ACHN (cell line): ENCODE measurements around the gene C1R.
"Not testable (repeated sequence)": the region's sequence is repeated elsewhere in the genome, so short reads cannot be mapped to it uniquely, and the experiment has no call there.

ENCODE experiments used
- DNase-seq: peaks from one replicate; pipeline ENCODE4 v3.0.0-alpha.2; 2015
- in situ Hi-C: cut with HindIII; loops from 2 replicates; pipeline ENCODE4 v1.10.0; 2017; ENCODE audit warnings: low sequenced_read_pairs, low pct_ligation_motif_present, low pct_unique_long_range_greater_than_20kb

The C1R gene

DNA sequence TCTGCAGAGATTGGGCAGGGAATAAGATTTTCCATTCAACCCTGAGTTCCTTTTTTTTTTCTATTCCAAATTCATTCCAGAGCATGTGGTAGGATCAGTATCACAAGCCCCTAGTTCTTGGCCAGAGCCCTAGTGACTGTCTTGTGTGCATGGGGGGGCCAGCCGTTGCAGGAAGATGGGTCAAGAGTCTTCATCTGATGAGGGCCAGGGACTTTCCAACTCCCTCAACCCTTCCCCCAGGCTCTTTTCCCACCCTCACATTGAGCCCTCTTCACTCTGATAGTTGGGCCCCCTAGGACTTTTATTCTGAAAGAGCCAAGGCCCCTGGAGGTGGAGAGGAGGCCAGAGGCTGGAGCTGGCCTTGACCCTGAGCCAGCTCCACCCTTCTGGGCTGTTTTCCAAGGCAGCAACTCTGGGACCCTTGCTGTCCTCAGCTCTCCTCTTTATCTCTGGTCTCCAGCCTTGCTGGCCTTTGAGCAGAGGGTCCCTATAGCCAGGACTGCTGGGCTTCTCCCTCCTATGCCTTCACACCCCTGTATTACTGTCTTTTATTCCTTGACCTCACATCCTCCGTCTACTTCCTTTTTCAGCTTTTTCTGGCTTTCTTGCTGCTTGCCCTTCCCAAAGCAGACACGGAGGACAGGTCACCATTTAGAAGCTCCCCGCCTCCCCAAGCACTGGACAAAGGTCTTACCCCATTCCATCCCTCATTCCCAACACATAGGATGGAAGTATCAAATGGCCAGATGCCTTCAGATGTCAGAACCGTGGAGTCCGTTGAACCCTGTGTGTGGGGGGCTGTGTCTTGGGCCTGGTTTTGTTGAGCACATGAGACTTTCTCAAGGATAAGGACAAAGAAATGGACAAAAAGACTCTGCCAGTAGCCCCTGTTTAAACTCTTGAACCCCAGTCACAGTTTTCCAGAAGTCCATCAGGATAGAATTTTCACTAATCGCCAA is 30.8 kb upstream of the C1R start:
- in situ Hi-C loops, result no loop called here
- no peak for DNase-seq

DNA sequence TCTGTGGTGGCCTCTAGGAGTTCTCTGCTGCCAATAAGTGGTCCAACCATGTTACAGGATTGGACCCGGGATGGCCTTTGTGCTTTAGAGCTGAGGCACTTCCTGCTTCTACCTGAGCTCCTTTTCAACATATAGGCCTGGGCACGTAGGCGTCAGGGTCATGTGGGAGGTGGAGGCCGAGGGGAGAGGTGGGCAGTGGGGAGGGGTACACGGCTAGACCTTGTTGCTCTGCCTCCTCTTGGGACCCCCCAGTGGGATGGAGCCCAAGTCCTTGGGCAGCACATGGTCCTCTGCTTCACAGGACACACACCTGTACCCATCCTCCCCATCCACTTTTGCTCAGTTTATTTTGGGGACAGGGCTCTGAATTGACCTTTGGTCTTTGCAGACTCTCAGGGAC is 29.1 kb upstream of the C1R start:
- no peak for DNase-seq
- in situ Hi-C loops, result no loop called here

DNA sequence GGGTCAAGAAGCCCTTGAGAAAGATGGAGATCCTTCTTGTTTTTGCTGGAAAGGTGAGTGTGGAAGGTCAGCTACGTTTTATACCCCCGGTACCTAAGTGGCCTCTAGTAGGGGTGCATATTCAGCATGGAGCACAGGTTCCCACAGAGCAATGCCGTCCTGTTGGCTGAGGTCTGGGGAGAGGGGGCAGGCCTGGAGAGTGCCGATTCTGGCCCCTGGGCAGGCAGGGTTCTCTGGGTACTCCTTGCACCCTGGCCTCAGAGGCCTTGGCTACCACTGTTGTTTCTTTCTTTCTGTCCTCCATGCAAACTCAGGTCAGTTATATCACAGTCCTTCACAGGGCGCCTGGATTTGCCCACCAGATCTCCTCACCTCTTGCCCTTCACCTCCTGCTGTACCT is 27.9 kb upstream of the C1R start:
- in situ Hi-C loops, result no loop called here
- DNase-seq, result no peak

DNA sequence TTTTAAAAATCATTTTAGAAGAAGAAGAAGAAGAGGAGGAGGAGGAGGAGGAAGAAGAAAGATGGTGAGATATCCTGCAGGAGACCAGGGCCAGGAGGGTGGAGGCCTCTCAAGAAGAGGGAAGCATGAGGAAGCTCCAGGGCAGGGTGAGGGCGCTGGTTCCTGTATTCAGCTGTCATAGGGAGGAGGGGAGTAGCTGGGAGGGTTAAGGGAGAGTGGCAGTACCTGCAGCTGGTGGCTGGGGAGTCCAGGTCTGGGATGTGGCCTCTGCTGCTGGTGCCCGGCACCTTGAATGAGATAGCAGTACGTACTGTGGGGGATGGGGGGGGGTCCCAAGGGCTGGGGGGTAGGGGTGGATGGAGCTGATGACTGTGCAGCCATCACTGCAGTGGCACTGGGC is 26.6 kb upstream of the C1R start:
- in situ Hi-C loops, result no loop called here
- DNase-seq, result no peak

DNA sequence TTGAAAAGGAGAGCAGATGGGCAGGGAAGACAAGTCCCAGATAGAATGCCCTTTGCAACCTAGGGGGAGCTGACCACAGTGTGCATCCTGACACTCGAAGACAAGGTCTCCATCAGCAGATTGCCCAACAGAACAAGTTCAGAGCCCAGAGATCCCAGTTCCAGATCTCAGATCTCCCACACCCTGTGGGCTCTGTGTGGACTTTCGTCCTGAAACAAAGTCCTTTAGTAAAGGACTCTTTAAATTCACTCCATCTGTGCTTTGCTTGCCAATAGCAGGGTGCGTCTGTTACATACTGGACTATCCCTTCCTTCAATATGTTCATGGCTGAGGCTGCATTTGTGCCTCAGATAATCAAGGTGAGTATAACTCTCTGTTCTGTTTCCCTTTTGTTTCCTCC is 25.4 kb upstream of the C1R start:
- in situ Hi-C loops, result no loop called here
- DNase-seq, result no peak

DNA sequence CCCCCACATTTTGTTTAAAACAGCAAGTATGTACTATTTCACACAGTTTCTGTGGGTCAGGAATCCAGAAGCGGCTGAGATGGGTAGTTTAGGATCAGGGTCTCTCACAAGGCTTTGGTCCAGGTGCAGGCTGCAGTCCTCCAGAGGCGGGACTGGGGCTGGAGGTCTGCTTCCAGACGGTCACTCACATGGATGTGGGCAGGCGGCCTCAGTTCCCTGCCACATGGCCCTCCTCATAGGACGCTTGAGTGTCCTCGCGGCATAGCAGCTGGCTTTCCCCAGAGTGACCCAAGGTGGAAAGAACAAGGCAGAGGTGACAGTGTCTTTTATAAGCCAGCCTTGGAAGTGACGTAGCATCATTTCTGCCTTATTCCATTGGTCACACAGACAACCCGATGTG is 24.7 kb upstream of the C1R start:
- DNase-seq, result no peak
- in situ Hi-C loops, result no loop called here

DNA sequence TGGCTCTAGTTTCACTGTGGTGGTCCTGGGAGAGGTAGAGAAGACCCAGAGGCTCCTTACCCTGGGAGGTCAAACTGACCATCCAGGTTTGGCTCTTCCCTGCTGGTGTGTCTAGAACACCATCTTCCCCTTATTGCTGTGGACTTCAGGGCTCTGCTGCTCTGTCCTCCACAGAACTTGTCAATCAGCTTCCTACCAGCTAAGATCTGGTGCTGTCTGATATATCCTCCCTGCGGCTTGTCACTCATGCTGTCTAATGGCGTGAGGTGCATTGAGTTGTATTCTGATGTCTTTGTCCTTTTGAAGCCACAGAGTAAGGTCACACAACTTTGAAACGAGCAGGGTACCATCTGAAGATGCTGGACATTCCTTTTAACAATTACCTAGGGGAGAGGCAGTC is 24.0 kb upstream of the C1R start:
- DNase-seq, result no peak
- in situ Hi-C loops, result no loop called here

DNA sequence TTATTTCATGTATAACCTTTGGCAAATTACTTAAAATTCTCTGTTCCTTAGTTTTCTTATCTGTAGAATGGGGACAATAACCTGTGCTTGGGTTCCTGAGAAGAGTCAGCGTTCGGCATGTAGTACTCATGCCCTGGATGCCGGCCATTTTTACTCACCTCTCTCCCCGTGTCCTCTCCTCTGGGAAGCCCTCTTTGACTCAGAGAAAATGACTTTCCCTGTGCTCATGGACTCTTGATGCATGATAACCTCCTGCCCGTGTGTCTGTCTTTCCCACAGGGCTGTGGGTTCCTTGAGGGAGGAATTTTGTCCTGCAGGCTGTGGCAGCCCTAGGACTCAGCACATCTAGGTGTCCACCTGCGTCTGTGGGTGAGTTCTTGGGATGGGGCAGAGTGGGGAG is 22.6 kb upstream of the C1R start:
- in situ Hi-C loops, result no loop called here

DNA sequence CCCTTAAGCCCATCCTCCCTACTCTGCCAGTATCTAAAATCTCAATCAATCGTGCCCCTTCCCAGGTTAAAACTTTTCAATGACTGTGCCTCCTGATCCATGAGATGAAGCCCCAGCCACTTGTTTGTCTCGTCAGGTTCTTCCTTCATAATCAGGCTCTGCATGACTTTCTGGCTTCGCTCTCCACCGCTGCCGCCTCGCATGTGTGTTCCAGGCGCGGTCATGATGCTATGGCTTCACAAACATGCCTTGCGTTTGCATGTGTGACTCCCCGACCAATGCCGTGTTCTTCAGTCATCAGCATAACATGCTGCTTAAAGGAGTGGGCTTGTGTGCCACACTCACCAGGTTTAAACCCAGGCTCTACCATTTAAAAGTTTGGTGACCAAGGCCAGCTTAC is 21.8 kb upstream of the C1R start:
- DNase-seq, result no peak
- in situ Hi-C loops, result no loop called here

More for the DNA sequence above, 22.6 kb upstream of the C1R start:
- DNase-seq, result no peak

DNA sequence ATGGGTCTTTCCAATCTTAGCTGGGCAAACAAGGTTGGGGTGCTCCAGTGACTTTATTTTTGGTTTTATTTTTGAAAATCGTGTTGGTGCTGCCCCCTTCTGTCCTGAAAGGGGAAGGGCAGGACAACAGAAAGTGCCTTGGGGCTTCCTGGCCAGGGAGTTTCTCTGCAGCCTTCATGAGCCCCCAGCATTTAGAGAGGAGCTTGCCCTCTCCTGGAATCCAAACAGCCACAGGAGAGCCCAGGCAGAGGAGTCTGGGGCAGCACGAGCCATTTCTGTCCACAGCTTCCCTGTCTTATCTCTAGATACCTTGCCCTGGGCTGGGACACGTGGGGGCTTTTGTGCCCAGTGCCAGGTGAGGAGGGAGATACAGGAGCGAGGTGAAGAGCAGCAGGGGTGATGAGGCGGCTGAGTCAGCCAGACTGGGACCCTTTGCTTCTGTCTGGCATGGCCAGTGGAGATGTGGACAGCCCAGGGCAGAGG is 21.2 kb upstream of the C1R start:
- in situ Hi-C loops, result no loop called here
- DNase-seq, result peak; percentile 51

DNA sequence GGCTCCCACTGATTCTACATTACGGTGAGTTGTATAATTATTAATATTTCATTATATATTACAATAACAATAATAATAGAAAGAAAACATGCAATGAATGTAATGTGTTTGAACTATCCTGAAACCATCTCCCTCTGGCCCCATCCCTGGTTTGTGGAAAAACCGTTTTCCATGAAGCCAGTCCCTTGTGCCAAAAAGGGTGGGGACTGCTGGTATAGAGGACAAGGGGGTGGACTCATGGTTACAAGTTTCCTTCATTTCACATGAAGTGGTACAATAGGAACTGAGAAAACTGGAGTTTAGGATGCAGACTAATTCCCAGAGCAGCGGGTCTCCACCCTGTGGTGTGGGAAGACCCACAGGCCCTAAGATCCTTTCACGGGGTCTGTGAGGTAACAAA is 19.8 kb upstream of the C1R start:
- in situ Hi-C loops, result no loop called here
- DNase-seq, result no peak

DNA sequence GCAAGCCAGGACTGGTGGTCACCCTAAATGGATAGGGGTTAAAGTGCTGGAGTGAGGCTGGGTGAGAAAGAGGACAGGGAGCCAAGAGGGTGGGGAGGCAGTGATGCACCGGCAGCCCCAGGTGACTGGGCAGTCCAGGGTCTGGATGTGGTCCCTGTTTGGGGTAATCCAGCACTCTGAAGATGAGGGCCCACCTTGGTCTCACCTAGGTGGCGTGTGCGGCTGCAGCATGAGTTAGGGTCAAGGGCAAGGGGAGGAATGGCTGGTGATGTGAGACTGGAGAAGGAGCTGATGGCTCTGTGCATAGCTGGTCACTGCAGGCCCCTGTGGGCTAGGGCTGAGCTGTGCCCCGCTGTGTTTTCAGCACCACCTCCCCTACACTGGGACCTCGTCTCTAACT is 18.4 kb upstream of the C1R start:
- in situ Hi-C loops, result no loop called here
- DNase-seq, result no peak

DNA sequence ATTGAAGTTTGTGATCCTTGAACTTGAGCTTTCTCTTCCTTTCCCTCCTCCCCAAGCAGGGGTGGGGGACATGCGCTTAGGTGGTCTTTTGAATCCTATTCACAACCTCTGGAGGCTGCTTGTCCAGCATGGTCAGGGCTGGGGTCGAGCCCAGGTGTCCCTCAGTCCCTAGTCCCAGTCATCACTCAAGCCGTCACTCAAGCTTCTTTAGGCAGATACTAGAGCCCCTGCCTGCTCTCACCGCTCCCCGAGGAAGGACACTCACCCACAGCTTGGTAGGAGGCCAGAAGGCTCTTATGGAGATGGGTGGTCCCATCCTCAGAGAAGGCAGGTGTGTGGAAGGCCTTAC is 17.3 kb upstream of the C1R start:
- no peak for DNase-seq
- in situ Hi-C loops, result no loop called here

DNA sequence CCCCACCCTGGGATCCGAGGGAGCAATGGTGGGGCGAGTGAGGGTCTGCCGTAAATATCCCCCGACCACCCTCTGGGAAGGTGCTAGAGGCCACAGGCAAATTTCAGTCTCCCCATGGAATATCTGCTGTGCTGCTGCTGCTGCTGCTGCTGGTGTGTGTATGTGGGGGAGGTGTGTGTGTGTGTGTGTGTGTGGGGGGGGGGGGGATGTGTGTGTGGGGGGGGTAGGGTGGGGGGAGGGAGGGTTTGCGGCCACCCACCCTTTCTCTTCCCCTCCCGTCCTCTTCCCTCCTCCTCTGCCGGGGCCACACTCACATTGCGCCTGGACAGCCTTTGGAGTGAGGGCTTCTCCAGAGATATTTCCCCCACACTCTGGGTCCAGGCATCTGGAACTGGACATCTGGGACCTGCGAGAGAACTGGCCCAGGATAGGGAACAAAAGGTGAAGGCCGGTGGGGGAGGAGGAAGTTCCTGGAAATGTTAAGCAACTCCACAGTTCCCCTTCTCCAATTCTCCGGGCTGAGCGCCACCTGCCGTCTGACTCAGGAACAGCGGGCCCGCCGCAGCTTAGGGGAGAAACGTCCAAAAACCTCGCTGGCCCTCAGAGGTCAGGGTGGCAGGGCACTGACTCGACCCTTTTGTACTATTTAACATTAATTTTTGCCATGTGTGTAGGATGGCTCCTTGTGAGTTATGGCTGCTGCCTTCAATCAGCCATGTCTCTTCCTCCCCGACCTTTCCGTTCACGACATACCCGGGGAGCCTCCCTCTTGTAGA is 16.7 kb upstream of the C1R start, which contains the start of gene C1RL:
Gene C1RL (minus strand): TSS at position 419 of the 776 bp plus-strand sequence. CDS start 34 bp downstream, at position 385.
- in situ Hi-C loops, result no loop called here

DNA sequence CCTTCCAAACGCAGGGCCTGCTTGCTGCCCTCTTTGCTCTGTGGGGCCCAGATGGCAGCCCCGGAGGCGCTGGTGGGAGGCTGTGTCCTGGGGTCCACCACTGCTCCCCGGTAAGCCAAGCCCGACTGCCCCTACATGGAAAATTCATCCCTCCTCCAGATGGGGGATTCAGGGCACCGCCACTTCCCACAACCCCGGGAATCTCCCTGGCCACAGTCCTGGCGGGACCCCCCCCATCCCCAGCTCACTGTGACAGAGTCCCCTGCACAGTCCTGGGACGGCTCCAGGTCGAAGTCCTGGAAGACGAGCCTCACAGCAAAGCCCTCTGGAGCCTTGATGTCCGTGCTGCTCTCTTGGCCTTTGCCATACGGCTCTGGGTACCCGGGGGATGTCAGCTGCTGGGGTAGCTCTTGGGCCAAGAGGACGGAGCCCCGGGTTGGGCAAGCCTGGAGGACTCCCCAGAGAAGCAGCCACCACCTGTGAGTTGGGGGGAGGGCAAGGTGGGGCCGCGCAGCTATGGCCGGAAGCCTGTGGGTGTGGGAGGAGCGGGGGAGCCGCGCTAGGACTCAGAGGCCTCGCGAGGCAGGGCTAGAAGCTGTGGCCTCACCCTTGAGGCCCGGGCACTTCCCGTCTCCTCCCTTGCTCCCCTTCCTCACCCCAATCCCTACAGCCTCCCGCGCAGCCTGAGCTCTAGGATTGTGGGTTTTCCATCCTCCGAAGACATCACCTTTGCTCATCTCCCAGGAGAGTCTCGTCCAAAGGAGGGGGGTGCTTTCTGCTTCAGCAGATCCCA is 16.0 kb upstream of the C1R start:
- peak; percentile 94 for DNase-seq
- in situ Hi-C loops, result no loop called here

More for the DNA sequence above, 16.7 kb upstream of the C1R start, which contains the start of gene C1RL:
- peak; percentile 90 for DNase-seq

DNA sequence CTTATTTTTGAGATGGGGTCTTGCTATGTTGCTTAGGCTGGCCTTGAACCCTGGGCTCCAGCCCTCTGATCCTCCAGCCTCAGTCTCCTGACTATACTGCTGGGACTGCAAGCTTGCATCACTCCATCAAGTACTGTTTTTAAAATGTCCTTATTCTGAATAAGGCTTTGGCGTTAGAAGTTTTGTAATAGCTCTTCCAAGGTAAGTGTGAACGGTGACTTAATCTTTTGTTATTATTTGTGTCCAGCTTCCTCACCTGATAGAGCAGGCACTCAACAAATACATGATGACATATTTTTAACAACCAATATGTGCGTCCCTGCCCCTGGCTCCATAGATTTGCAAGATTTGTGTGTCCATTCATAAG is 15.4 kb upstream of the C1R start:
- in situ Hi-C loops, result no loop called here
- peak; percentile 27 for DNase-seq

DNA sequence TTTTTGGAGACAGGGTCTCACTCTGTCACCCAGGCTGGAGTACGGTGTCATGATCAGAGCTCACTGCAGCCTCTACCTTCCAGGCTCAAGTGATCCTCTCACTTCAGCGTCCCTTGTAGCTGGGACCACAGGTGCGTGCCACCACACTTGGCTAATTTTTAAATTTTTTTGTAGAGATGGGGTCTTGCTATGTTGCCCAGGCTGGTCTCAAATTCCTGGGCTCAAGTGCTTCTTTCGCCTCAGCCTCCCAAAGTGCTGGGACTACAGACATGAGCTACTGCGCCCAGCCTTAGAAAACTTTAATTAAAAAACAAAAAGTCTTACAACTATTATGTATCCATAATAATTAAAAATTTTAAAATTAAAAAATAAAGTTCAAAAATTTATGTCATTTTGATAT is 14.9 kb upstream of the C1R start:
- DNase-seq, in situ Hi-C loops: not testable (repeated sequence)

DNA sequence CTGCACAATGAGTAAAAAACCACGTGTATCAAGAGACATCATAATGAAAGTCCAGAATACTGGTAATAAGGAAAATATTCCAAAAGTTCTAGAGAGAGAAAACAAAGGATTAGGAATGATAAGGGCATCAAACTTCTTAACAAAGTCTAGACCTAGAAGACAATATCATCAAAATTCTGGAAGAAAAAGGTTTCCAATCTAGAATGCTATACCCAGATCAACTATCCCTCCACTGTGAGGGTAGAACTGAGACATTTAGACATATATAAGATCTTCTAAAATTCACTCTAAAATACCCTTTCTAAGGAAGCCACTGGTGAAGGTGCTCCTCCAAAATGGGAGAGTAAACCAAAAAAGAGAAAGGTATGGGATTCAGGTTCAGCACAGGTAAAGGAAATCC is 13.8 kb upstream of the C1R start:
- in situ Hi-C loops, result no loop called here

More for the DNA sequence above, 13.8 kb upstream of the C1R start:
- DNase-seq, result no peak
